Femur (tissue), 1 donor: Measurements from ENCODE around the gene MAPK8.

Experiments used
- DNase-seq: peaks from one replicate; pipeline ENCODE4 v3.0.0-alpha.2; 2017

Gene MAPK8

DNA sequence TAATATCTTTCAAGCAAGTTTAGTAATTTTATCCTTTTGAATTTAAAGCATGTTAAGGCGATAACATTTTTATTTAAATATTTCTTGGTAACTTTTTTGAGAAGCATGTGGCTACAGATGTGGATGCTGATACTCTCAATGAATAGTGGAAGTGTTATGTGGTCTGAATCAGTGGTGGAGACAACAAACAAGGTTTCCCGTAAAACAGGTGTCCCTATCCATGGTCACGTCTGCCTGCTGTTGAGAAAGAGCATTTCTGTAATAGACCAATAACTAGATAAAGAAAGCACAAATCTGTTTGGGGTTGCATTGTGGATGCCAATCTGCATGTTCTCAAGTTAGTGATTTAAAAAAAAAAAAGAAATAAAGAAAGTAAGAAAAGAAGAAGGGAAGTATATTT, 13.9 kb upstream of the MAPK8 start:
- DNase-seq, result no peak

DNA sequence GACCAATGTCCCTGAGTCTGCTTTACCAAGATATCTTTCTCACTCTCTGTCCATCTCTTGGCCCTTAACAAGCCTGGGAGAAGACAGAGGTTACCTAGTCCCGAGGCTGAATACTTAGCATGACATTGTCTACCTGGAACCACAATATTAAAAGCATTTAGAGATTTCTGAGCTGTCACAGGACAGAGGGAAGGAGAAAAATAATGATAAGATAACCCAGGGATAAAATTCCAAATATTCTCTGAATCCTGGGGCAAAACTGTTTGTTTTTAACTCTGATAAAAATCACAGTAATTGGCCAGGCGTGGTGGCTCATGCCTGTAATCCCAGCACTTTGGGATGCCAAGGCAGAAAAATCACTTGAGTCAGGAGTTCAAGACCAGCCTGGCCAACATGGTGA, 12.0 kb upstream of the MAPK8 start:
- DNase-seq, result no peak

DNA sequence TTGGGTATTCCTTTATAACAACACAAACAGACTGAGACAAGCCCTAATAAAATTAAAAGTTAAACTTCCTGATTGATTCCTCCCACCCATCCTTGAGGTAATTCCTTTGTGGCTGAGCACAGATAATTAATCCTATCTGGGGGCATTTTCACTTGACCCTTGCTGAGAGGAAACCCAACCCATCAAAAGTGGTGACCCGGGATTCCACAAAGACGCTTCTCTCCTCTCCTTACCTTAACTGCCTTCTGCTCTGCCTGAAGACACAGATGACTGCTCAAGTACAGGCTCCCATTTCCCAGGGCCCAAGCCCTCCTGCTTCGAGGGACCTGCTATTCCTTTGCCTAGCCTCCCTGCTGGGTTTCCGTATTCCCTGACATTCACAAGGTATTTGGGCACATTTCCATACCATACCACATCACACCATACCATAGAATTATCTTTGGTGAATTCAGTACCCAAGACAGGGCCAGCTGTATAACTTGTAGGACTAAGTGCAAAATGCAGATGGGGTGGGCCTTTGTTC, 9.8 kb upstream of the MAPK8 start:
- DNase-seq, result no peak

DNA sequence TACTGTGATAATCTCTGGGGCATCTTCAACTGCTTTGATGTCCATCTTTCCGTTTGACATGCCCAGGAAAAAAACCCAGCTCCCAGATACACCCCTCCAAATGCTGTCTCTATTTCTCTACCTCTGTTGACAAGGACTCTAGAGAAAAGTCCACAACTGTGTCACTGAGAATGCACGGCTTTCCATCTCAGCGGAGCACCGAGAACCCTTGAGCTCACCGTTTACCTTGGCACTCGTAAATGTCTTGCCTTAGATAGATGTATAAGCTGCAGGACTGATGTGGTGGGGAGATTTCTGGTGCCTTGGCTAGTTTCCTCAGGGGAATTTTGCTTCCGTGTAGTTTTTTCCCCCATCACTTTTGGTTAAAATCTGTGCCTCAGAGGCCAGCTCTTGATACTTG, 7.4 kb upstream of the MAPK8 start:
- no peak for DNase-seq

DNA sequence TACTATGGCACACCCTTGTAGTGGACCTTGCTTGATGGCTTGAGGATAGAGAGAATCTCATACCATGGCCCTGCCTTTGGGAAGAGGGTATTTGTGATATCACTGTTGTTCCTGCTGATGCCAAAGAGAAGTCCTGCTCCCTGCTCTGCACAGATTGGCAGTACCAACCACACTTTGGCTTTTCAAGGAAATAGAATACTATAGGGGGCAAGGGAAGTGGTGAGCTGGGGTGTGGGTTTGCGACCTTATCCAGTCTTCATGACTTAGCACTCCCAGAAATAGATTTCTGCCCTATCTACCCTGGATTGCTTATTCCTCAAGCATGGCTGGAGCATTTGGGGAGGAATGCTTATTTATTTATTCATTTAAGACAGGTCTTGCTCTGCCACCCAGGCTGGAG, 6.8 kb upstream of the MAPK8 start:
- no peak for DNase-seq

DNA sequence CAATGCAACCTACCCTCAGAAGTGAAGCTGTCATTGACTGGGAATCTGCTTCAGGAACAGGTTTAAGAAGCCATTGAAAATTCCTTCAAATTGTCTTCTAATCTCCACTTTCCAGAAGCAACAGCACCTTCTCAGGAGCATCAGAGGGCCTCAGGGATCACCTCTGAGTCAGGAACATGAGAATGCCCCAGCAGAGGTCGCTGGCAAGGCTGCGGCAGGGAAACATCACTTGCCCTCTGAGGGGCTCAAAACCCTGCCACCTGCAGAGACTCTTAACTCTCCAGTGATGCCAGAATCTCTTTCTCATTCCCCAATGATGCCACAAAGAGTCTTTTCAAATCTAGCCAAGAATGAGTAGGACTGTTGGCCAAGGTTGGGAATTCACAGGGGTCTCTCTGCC, 5.9 kb upstream of the MAPK8 start:
- DNase-seq, result no peak

DNA sequence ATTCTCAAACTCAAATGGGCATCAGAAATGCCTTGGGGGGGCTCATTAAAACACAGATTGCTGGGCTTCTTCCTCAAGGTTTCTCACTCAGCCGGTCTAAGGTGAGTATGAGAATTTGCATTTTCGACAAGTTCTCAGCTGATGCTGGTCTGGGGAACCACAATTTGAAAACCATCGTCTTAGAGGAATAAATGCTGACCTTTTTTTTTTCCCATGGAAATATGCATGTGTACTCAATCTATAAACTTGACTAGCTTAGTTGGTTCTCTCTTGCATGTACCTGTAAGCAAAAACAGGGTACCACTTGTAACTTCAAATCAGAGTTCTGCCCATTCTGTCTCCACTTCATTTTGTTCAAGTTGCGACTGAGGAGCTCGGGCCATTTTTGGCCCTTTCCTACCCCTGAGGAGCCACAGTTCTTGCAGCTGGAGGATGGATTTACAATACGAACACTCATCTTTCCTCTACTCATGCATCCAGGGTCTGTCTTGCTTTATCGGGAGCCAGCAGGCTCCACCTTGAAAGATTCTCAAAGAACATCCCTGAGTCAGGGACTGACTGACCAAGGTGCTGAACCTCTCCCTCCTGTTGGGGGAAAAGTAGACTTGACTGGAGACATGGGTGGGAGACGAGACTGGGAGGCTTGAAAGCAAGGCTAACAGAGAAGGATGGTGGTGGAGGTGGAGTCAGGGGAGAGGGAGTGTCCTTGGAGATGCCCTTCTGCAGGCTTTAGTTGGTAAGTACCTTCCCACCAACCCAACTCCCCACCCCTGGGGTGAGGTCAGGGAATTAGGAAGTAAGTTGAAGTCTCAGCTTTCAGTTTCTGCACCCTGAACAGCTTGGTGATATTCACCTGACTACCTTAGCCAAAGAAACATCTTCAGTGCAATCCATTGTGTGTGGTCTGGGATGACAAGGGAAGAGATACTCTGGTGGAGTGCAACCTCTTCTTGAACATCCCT, 3.7 kb upstream of the MAPK8 start:
- no peak for DNase-seq

DNA sequence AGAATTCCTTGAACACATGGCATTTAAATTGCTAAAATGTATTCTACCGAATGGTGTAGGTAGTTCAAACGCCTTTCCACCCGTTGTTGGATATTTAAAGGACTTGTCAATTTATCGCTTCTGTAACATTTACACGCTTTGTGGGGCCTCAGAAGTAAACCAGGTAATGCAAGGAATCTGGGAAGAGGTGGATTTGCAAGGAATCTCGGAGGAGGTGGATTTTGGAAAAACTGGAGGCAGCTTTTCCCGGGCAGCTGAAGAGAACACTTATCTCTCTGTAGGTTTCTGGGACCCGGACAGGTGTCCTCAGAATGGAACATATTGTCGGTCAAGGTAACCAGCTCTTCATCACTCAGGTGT, 592 bp upstream of the MAPK8 start:
- DNase-seq, result no peak

DNA sequence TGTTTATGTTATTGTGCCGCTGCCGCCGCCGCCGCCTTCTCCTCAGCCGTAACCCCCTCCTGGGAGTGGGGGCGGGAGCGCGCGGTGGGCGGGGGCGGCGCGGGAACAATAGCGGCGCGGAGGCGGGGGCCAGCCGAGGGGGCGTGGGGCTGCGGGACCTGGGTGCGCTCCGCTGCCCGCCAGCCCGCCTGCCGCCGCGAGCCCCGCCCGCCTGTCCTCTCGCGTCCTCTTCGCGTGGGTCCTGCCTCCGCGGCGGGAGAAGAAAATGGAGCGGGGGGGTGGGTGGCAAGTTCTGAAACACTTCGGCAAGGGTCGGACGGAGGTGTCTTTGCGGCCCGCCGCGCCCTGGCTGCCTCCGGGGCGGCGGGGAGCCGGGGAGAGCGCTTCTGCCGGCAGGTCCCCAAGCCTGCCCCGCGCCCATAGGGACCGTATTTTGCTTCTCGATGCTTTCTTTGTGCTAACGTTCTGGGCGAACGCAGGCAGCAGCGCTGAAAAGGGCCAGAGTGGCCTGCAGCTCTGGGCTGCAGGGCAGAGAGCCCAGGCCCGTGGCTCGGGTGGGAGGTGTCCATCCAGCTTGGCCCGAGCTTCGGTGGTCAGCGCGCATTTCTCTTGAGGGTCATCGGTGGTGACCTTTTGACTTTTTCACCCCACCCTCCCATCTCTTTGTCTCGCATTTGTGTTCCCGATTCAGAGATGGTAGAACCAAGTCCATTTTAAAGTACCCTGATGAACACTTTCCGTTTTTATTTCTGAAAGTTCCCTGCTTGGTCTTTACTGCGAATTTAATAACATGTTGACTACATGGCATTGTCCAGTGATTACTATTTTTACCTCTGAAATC, 613 bp downstream of the MAPK8 start:
- peak; percentile 78 for DNase-seq

DNA sequence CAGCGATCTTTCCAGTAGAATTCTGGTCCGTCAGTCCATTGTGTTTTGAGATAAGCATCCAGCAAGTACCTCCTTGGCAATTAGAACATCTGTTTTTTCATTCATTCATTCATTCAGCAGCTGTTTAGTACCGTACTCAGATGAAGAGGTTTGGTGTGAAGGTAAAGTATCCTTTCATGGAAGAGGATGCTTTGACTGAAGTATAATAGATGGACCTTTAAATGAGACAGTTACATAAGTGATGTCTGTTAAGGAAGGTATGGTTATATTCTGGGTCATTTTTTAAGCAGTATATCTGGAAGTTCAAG, 1.2 kb downstream of the MAPK8 start:
- DNase-seq, result no peak

DNA sequence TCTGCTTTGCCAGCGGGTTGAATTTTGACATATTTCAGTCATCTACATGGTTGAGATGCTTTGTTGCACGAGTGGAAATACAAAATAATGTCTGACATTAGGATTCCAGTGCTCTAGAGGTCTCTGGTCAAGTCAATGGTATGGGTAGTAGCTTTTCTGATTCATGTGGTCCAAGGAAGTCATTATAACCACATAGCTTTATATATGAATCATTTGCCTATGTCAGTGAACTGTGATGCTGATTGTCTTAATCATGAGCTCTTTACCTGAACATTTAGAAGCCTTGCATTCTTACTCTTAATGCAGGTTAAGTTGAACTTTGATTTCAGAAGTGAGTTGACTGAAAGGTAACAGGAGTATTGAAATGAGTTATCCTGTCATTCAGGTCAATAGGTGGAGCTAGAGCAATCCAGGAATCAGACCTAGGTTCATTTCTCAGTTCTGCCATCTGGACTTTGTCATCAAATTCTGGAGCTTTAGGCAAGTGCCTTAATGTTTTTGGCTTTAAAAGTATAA, 3.3 kb downstream of the MAPK8 start:
- DNase-seq, result no peak

DNA sequence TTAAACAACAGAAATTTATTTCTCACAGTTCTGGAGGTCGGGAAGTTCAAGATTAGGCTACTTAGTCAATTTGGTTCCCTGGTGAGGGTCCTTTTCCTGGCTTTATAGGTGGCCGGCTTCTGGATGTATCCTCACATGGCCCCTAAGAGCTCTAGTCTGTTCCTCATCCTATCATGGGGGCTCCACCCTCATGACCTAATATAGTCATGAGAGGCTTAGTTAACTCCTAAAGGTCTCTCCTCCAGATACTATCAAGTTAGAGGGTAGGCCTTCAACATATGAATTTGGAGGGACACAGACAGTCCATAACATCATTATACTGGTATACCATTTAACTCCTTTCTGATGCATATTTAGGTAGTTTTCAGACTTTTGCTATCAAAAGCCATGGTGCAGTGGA, 7.6 kb downstream of the MAPK8 start:
- DNase-seq, result no peak

DNA sequence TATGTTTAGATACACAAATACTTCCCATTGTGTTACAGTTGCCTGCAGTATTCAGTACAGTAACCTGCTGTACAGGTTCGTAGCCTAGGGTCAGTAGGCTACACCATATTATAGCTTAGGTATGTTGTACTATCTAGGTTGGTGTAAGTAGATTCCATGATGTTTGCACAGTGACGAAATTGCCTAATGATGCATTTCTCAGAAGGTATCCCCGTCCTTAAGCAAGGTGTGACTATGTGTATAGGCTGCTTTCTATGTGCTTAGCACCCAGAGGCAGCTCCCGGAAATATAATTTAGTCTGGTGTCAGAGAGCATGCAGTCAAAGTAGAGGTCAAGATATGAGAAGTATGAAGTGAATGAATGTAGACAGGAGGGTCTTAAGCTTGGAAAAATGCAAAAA, 9.8 kb downstream of the MAPK8 start:
- DNase-seq, result no peak

DNA sequence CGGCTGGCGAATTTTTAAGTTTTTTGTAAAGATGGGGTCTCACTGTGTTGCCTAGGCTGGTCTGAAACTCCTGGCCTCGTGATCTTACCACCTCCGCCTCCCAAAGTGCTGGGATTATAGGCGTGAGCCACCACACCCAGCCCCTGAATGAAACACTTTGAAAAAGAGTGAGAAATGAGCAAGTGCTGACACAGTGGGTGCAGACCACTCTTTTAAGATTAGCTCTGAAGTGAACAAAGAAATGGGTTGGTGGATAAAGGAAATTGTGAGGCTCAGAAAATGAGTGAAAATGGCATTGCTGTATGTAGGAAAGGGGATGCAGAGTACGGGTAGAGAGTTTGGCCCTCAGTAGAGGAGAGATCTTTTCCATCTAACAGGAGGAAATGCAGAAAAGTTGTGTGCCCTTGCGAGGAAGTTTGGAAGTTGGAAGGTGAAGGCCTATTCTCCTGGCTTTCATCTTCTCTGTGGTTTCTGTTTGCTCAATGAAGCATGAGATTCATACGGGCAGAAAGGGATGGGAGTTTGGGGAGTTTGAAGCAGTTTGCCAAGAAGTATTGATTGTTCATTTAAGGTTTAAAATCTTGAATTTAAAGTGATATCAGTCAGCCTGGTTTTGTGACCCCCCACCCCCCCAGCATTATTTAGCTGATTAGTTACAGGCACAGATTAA, 11.0 kb downstream of the MAPK8 start:
- DNase-seq, result no peak

DNA sequence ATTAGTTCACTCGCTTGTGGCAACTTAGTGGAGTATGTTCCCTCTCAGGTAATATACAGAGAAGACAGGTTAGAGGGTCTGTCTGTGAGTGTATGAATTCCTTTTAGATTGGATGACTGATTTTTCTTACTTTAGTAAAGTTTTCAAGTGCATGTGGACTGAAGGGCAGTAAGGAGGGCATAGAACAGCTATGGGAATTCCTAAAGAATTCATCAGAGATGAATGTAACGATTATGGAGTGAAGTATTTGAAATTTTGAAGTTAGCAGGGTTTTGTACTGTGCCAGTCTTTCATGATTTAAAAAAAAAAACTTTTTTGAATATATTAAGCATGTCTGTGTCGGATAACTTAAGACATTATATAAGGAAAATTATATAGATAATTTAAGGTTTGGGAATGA, 15.5 kb downstream of the MAPK8 start:
- DNase-seq, result no peak

DNA sequence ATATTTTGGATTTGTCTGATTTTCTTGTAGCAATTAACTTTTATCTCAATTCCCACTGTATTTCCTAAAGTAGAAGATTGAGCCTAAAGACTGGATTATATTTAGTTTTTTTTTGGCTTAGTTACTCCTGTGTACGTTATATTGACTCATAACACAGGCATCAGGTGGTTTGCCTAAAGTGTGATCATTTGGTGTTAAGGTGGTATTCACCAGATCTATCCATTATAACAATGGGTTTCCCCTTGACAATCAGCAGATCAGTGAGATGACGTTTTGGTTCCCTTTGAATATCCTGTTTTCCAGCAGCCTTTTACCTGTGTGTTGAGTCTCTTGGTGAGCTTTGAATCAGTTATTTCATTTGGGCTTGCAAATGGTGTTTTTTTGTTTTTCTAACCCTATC, 18.1 kb downstream of the MAPK8 start:
- DNase-seq, result no peak

DNA sequence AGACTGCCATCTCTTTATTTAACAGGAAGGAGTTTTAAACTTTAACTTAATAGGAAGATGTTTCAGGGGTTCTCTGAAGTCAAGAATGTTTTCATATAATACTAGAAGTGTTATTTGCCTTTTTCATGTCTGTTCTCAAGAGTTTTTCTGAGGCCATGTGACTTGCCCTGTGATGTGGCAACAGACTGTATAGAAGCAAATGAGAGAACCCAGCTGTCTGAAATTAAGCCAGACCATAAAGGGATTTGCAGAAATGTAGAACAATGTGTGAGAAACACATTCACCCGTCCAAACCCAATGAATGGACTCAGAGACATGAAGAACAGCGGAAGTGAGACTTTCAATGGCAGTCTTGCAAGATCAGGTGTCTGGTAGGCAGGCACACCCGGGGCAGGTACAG, 23.8 kb downstream of the MAPK8 start:
- DNase-seq, result no peak

DNA sequence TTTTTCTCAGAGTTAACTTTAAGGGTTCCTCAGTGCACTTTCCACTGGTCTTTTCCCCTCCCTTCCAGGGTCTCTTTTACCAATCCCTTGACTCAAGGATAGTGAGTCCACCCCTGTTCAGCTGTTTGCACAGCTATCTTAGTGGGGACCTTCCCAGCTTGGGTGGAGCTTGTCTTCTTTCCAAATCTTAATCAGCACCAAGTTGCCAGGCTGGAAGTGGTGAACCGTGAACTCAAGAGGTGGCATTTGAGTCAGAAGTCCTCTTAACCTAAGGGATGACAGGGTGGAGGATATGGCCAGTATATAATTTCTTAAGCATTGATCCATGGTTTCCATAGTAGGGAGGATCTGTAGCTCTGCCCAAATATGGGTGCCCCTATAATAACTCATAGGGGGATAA, 25.0 kb downstream of the MAPK8 start:
- DNase-seq, result no peak

DNA sequence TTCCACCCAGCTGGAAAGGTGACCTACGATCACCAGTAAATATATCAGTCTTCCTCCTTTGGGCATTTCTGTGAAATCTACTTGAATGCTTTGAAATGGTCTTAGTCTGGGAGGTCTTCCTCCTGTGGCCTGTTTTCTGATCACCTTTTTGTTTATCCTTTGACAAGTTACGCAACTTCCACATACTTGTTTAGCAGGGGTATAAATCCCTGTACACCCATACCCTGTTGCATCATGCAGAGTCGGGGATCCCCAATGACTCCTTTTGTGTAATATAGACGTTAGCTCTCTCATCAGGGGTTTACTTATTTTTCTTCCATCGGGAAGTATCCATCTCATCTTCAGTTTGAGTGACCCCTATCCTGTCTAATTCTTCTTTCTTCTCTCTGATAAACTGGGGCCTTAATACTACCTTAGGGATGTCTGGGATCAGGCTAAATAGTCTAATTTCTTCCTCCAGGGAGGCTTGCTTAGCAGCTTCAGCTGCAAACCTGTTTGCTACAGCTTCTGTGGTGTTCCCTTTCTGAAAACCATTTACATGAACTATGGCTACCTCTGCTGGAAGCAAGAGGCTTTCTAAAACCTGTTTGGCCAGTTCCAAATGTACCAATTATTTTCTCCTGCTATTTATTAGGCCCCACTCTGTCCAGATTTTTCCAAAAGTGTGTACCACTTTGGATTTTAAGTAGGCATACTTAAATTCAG, 25.8 kb downstream of the MAPK8 start:
- no peak for DNase-seq

DNA sequence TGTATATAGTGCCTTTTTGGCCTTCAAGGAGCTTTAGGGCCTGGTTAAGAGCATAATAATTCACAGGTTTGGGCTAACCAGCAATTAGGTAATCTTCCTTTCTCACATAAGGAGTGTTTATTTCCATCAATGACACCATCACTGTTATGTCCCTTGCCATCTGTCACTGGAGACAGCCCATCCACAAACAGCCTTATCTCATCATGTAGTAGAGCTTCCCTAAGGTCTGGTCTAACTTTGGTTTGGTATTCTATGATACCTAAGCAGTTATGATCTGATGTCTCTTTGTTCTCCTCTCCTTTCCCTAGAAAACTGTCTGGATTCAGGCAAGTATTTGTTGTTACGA, 26.4 kb downstream of the MAPK8 start:
- DNase-seq, result no peak

DNA sequence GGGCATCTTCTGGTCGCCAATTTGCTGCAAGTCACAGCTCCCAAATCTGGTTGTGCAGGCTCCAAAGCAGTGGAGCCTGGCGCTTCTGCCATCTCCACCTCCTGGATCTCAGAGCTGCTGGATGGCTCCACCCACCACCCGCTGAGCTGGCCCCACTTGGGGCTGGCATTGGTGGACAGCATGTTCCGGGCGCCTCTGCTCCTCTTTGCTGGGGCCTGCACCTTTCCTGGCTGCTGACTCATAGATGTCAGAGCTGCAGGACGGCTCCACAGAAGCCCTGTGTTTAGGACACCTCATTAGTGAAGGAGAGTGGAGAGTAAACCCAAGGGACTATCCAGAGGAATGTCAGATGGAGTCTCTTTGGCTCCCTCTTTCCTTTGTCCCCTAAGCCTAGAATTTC, 27.4 kb downstream of the MAPK8 start:
- no peak for DNase-seq

DNA sequence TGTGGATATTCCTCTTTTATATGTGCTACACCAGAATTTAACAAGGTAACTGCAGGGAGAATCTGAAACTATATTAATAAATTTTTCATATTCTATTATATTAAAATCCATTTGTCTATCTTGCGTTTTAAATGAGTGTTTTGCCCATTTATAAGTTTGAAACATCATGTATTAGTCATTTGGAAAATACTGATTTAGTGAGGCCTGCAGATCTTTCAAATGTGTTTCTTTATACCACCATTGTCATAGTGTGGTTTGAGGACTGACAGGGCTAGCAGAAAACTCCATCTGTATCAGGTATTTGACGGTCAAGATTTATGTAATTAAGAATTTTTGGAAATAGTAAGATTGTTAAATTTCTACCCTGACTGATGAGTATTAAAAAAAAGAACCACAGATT, 29.3 kb downstream of the MAPK8 start:
- DNase-seq, result no peak
